AG10803 (cell line): ENCODE measurements around the gene CTXN1.
A peak's percentile ranks its signal among the peaks of the same experiment; 100 is the strongest.
"Not testable (repeated sequence)": the region's sequence is repeated elsewhere in the genome, so short reads cannot be mapped to it uniquely, and the experiment has no call there.

Experiments
- DNase-seq: peaks from one replicate; pipeline ENCODE4 v3.0.0; 2010; ENCODE audit warnings: low read depth
- H3K4me3 ChIP-seq: 2 replicates; pipeline ENCODE4 v1.5.1; 2011; ENCODE audit warnings: mild to moderate bottlenecking, low read length, control low read depth
- CTCF ChIP-seq: conservative IDR thresholded peaks from 2 replicates; pipeline ENCODE4 v1.5.1; 2011; ENCODE audit warnings: mild to moderate bottlenecking, low read length, control low read depth, inconsistent platforms

The CTXN1 gene

GRCh38 chr19:7894612-7895309 lies 31.2 kb downstream of the CTXN1 start:
- no peak overlapping the region for H3K4me3 ChIP-seq
- TF ChIP-seq CTCF: no peak
- no peak for DNase-seq

- not testable (repeated sequence) for H3K4me3 ChIP-seq, DNase-seq
These were observed 32.4 kb downstream of the CTXN1 start for GRCh38 chr19:7893362-7894101.

GRCh38 chr19:7888826-7889217 lies 37.1 kb downstream of the CTXN1 start:
- peak overlapping the region; percentile 73 for H3K4me3 ChIP-seq
- no peak for TF ChIP-seq CTCF
- no peak for DNase-seq

- peak within 1 kb of the TSS; percentile 73 for H3K4me3 ChIP-seq
- no peak for TF ChIP-seq CTCF
- DNase-seq: peak; percentile 54
These were observed 37.6 kb downstream of the CTXN1 start, which contains the start of gene LRRC8E for GRCh38 chr19:7888145-7888825. Gene LRRC8E (plus strand): TSS chr19:7888510. CDS start chr19:7895604, 7,094 bp downstream.

GRCh38 chr19:7887408-7888144 lies 38.4 kb downstream of the CTXN1 start:
- TF ChIP-seq CTCF: no peak
- no peak for DNase-seq
- H3K4me3 ChIP-seq: no peak overlapping the region

GRCh38 chr19:7885818-7886217 lies 40.1 kb downstream of the CTXN1 start:
- no peak for TF ChIP-seq CTCF
- DNase-seq: no peak
- no peak overlapping the region for H3K4me3 ChIP-seq
